HG02884 (cell line): Measurements from ENCODE around the gene OR52B6.
A peak's percentile ranks its signal among the peaks of the same experiment; 100 is the strongest.
"Not testable (repeated sequence)": the region's sequence is repeated elsewhere in the genome, so short reads cannot be mapped to it uniquely, and the experiment has no call there.

Source experiments
- ATAC-seq: cut with Tn5 transposase; IDR thresholded peaks from one replicate; pipeline ENCODE4 v1.9.1; 2021; ENCODE audit warnings: mild to moderate bottlenecking, moderate library complexity; ENCODE audit not compliant: unreplicated experiment

The OR52B6 gene, protein sequence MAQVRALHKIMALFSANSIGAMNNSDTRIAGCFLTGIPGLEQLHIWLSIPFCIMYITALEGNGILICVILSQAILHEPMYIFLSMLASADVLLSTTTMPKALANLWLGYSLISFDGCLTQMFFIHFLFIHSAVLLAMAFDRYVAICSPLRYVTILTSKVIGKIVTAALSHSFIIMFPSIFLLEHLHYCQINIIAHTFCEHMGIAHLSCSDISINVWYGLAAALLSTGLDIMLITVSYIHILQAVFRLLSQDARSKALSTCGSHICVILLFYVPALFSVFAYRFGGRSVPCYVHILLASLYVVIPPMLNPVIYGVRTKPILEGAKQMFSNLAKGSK

DNA sequence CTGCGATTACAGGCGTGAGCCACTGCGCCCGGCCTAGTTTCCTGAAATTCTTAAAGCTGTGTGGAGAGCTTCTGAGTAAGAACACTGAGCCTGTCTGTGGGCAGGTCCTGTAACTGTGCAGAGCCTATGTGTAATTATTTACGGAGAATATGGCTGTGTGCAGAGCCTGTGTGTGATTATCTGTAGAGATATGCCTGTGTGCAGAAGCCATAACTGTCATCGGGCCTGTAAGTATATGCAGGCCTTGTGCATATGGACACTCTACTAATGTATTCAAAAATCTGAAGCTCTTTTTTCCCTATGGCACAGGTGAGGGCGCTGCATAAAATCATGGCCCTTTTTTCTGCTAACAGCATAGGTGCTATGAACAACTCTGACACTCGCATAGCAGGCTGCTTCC lies at the start of gene OR52B6:
OR52B6 (plus strand) TSS at position 301 of the 400 bp plus-strand sequence; CDS start at position 301, 0 bp downstream.
- no peak for ATAC-seq

DNA sequence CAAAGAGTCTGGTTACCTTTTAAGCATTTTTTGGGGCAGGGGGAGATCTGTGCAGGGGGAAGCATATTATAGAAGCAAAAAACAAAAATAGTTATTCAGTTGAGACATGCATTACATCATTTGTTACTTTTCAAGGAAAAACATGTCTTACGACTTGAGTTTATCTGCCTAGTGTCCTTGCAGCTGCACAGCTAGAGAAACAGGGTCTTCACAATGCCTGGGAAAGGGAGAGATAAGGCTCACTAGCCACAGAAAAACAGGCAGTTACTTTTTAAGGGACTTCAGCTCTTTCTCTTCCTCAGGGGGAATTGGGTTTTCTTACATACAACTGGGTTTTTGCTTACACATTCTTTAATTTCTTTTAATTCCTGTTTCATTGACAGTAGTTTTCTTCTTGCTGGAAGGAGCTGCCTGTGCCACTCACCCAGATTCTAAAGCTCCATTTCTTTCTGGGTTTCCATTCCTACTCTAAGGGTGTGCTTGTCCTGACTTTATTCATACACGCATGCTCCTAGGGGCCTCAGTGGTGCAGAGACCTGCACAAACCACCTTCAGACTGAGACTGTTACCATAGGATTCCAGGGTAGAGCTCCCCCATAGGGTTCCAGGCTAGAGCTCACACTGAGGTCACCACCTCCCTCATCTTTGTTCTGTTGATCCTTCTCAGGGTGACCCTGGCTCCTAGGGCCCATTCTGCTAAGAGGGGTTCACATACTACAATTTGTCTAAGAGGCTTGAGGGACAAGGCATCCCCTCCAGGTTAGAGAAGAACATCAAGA lies 49.4 kb upstream of the OR52B6 start:
- no peak for ATAC-seq

DNA sequence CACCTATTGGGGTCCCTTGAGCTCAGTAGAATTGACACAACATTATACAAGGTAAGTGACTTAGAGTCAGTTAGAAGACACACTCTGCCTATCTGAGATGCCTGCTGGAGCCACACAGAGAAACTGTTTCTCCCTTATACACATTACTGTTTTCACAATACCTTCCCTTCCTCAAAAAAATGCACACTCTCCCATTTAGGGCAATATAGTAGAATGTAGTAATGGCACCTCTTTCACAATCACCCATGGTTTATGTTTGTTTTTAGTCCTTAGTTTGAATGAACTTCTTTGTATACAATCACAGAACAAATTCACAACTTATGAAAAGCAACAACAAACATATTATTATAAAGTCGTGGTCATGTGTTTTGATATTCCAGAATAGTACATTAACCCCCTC lies 46.6 kb upstream of the OR52B6 start:
- ATAC-seq: no peak

DNA sequence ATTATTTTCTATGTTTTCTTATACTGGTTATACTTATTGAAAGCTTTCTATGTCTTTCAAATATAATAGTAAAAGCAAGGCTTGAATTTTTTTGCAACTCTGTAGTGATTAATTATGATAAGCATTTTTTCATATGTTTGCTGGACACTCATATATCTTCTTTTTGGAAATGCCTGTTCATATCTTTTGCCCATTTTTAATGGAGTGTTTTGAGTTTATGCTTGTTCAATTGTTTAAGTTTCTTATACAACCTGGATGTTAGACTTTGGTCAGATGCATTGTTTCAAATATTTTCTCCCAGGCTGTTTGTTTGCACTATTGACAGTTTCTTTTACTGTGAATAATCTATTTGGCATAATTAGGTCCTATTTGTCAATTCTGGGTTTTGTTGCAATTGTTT lies 44.2 kb upstream of the OR52B6 start:
- ATAC-seq: no peak

DNA sequence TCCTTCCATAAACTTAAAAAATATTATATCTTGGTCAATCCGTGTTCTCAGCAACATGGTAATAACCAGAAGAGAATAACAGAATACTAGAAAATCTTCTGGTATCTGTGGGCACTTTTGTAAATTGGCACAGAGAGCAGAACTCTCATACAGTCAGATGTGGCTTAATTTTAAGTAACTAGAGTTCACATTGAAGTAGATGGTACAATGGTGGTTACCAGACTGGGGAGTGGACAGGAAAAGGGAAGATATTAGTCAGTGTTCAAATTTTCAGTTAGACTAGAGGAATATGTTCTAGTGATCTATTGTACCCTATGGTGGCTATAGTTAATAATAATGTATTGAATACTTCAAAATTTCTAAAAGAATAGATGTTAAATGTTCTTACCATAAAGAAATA lies 39.2 kb upstream of the OR52B6 start:
- no peak for ATAC-seq

DNA sequence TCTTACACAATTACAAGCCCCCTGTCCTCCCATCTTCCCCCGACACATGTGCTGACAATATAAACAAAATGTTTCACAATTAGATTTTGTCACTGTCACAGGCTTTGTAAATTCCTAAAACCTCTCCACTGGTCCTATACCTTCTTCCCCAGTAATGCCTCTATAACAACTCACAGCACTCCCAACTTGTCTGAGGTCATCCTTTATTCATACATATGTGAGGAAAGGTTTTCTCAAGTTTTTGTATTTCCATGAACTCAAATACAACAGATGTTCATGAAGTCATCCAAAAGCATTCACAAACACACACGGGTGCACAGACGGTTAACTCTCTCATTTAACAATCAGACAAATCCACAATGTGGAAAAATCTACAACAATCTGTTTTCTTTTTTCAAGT lies 34.2 kb upstream of the OR52B6 start:
- no peak for ATAC-seq

DNA sequence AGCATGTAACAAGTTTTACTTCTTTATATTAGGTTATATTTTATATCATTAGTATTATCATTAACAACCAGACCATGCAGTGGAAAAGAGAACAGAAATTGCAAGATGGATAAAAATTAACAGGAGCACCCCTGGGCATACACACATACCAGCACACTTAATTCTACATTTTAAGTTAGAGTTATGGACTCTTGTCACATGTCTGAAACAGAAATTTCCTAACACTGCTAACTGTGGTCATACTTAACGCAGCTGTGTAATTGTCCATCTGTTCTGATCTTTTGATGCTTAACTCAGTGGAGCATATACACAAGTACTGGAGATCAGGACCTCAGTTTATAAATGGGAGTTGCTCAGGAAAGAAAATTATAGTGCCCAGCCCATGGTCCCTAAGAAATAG lies 32.7 kb upstream of the OR52B6 start:
- ATAC-seq: no peak

DNA sequence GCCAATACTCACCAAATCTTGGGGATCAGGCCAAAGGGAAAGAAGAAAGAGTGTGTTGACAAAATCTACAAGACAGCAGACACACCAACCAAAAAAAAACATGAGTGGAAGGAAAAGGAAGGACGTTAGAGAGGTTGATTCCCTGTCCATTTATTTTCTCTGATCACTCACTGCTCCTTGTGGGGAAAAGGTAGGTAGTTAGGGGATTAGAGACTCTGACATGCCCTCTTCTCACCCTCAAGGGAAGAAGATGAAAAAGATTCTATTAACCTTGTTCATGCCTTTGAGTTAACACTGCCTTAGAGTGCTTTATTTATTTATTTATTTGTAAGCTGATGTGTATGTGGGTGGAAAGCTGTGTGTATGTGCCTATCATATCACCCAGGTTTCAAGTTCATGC lies 32.2 kb upstream of the OR52B6 start, which contains the start of gene OR52H1:
OR52H1 (minus strand) TSS at position 101 of the 400 bp plus-strand sequence. CDS start 3,035 bp downstream, outside the sequence.
- no peak for ATAC-seq

DNA sequence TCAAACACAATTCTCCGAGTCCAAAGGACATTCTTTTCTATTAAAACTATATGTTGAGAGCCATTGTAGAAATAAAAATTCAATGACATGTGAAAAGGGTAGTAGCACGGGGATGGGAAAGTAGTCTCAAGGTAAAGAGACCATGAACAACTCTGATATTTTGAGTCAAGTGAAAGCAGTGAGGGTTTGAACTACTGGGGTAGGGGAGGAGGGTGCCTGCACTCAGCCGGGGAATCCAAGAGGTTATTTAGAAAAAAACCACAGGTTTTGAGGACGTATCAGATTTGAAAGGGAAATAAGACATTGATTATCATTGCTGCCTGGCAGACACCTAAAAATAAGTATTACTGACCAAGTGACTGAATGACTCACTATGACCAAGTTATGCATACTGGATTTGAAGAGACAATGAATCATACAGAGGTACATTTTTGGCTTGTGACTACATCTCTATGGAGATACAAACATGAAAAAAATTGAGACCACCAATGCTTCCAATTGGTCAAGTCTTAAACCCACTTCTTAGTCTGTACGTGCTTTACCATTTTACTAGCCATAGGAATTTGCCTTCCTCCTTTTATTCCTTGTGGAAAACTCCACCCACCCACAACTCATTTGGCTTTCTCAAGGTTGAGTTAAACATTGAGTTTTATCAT lies 30.1 kb upstream of the OR52B6 start:
- ATAC-seq: peak; percentile 73

DNA sequence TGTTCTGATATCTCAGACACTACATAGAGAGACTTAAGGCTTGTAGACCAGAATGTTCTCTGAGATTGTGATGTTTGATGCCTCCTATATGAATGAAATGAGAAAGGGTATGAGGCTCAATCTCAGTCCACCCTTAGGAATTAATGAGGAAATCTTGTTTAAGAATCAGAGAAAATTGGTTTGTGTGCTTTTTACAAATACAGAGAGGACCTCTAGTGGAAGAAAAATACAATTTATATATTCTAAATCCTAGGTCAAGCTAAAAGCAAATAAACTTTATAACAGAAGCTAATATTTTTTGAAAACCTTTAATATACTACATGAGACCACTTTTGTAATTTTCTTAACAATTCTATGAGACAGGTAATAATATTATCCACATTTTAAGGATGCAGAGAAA lies 27.3 kb upstream of the OR52B6 start:
- ATAC-seq: no peak

DNA sequence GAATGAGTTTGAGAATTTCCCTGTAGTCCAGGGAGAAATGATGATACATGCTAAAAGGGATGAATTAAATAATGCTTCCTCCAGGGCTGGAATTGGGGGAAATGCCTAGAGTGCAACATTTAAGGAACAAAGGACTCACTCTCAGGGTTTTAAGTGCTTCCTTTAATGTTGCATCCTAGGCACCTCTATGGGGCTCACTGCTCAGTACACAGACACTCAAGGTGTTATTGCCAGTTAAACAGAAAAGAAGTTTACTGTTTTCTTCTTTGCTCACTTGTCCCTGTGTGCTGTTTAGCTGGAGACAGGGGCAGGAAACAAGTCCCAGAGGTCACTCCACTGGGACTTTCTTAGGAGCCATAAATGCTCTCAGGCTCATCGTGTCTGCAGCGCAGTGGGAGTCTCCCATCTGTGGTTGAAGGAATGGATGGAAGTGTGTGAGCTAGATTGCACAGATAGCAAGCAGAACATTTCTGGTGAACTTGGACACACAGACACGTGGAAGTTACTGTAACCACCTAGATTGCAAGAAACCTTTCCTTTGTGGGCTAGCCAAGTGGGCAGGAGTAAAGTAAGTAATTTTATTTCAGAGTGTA lies 24.0 kb upstream of the OR52B6 start:
- ATAC-seq: no peak

DNA sequence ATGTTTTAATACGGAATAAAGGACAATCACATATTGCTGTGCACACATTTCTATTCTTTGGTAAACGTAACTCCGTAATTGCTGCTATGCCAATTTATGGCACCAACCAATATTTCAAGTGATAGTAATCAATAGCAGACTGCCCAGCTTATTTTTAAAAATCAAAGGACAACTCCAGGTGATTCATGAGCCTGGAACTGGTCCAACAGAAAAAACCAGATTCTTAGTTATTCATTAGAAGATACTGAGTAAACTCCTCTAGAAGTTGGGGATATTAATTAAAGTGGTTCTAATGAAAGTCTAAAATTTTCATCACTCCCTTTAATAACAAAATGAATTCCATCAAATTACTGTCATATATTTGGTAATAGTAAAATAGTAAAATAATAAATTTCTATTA lies 22.9 kb upstream of the OR52B6 start:
- no peak for ATAC-seq

DNA sequence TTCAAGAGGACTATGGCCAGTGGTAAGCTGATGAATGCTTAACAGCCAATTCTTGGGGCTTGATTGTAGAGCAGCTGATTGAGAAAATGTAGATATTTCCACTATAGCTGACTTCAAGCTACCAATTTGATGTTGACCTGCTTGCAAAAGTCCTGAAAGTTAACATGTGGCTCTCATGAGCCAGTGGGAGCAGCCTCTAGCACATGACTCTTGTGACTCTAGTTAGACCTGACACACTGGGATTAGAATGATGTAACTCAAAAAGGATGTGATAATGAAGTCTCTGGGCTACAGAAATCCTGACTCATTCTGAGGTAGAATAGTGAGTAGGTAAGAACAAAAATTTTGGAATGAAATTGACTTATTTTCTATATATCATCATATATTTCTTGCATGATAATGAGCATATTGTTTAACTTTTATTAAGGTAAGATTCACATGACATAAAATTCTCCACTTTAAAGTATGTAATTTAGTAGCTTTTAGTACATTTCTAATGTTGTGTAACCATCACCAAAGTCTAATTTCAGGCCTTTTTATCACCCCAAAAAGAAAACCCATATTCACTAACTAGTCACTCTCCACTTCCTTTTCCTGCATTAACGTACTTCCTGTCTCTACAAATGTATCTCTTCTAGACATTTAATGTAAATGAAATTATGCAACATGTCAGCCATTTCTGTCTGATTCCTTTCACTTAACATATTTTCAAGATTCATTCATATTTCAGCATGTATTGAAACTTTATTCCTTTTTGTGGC lies 16.2 kb upstream of the OR52B6 start:
- no peak for ATAC-seq

DNA sequence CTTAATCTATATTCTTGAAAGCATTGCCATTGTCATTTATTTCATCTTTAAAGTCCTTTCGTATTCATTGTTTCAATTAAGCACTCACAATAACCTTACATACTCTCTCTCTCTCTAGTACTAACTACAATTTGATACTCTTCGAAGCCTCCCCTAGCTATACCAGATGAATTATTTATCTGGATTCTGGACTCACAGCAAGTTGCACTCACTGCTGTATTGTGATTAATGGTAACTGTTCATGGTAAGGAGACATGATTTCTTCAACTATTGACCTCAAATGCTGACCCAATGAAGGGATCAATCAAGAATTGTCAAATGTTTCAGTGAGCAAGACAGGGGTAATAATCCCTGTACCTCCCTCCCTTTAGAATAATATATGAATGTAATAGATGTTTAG lies 6.0 kb upstream of the OR52B6 start:
- no peak for ATAC-seq

DNA sequence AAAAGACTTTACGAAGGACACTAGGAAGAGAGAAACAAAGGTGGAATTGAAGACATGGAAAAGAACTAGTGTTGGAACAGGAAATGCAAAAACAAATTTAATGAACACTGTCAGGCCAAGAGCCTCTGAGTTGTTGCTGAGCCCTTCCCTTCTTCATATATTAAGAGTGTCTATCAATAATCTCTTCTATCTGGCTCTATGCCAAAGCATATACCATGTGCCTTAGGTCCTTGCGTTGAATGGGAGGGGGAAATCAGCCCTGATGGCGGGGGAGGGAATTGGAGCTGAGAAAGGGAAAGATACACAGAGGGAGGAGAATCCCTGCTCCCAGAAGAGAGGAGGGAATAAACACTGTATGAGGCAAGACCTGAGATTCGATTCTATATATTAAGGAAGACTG lies 5.5 kb upstream of the OR52B6 start:
- ATAC-seq: no peak

DNA sequence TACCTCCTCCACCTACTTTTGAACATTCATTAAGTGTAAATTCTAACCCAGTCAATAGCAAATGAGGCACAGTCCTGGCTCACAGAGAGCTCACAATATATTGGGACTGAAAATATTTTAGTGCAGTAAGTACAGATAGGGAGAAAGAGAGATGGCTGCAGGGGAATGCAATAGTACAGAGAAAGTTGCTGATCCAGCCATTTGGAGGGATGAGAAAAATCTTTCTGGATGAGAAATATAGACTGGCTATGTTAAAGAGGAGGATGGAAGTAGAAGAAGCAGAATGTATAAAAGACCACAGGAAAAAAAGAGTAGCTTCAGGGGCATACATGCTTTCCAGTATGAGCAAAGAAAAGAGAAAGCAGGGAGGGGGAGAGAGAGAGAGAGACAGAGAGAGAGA lies 3.6 kb upstream of the OR52B6 start:
- ATAC-seq: no peak

DNA sequence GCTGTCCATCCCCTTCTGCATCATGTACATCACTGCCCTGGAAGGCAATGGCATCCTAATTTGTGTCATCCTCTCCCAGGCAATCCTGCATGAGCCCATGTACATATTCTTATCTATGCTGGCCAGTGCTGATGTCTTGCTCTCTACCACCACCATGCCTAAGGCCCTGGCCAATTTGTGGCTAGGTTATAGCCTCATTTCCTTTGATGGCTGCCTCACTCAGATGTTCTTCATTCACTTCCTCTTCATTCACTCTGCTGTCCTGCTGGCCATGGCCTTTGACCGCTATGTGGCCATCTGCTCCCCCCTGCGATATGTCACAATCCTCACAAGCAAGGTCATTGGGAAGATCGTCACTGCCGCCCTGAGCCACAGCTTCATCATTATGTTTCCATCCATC lies 337 bp downstream of the OR52B6 start:
- ATAC-seq: no peak

DNA sequence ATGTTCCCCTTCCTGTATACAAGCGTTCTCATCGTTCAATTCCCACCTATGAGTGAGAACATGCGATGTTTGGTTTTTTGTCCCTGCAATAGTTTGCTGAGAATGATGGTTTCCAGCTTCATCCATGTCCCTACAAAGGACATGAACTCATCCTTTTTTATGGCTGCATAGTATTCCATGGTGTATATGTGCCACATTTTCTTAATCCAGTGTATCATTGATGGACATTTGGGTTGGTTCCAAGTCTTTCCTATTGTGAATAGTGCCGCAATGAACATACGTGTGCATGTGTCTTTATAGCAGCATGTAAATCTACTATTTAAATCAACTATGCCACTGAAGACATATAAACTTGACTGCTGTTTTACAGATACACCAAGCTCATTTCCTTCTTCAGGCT lies 3.8 kb downstream of the OR52B6 start:
- not testable (repeated sequence) for ATAC-seq

DNA sequence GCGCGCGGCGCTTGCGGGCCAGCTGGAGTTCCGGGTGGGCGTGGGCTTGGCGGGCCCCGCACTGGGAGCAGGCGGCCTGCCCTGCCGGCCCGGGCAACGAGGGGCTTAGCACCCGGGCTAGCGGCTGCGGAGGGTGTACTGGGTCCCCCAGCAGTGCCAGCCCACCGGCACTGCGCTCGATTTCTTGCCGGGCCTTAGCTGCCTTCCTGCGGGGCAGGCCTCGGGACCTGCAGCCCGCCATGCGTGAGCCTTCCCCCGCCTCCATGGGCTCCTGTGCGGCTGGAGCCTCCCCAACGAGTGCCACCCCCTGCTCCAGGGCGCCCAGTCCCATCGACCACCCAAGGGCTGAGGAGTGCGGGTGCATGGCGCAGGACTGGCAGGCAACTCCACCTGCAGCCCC lies 9.2 kb downstream of the OR52B6 start:
- ATAC-seq: not testable (repeated sequence)

DNA sequence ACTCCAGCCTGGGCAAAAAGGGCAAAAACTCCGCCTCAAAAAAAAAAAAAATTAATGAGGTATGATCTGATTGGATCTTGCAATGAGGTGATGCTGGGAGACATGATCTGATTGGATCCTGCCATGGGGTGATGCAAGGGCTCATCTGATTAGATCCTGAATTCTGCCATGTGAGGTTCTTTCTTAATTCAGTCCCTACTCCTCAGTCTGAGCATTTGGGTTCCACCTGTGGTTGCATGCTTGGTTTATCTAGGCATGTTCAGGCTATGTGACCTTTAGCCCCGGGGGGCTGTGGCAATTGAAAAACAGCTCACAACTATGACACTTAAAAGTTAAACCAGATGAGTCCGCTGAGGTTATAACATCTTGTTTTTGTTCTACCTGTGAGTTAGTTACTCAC lies 10.9 kb downstream of the OR52B6 start:
- no peak for ATAC-seq

DNA sequence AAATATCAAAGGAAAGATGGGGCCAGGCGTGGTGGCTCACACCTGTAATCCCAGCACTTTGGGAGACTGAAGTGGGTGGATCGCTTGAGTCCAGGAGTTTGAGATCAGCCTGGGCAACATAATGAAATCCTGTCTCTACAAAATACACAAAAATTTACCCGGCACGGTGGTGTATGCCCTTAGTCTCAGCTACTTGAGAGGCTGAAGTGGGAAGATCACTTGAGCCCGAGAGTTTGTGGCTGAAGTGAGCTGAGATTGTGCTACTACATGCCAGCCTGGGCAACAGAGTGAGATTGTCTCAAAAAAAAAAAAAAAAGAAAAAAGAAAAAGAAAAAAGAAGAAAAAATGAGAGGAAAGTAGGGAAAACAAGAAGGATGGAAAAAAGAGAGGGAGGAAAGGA lies 11.9 kb downstream of the OR52B6 start:
- ATAC-seq: no peak
